ENCODE results near the gene ZNF438. TPM values are rescaled to one million over a fixed set of nuclear protein-coding genes. Genes with fewer than 3 reads are reported as not detected.

ZNF438 gene
- total RNA-seq, 4 donors from 2014 or later = 2.9 to 9.3 (median 5.9) TPM

DNA sequence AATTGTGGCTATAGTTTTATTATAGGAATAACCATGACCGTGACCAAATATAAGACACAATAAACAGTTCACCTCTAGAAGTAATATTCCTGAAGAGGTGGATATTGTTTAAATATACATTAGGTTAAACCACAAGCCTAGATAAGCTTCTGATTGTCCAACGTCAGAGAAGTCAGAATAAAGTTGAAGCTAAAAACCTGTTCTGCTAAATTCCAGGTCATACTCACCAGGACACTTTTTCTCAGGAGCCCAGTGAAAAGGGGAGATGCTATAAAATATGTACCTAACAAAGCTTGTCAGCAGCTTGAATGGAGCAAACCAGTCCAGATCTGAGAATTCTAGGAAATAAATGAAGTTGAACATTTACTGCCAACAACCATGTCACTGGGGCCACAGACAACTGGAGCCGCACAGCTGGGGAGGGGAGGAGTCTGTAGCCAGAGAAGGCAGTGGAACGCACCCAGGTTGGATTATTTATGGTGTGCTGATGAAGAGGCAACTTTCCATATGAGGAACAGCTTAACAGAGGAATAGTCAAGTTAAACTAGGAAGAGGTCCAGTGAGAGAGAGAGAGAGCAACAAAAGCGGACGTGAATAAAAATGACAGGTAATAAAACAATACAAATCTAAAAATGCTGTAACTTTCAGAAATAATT lies 191.1 kb downstream of the ZNF438 start:
- WGBS, 2 donors = 60 to 63% methylated on average over 6 of the region's 6 CpGs
- no peak for TF ChIP-seq POLR2A (IDR thresholded peaks at IDR 0.05)
- TF ChIP-seq, protein P1, sequence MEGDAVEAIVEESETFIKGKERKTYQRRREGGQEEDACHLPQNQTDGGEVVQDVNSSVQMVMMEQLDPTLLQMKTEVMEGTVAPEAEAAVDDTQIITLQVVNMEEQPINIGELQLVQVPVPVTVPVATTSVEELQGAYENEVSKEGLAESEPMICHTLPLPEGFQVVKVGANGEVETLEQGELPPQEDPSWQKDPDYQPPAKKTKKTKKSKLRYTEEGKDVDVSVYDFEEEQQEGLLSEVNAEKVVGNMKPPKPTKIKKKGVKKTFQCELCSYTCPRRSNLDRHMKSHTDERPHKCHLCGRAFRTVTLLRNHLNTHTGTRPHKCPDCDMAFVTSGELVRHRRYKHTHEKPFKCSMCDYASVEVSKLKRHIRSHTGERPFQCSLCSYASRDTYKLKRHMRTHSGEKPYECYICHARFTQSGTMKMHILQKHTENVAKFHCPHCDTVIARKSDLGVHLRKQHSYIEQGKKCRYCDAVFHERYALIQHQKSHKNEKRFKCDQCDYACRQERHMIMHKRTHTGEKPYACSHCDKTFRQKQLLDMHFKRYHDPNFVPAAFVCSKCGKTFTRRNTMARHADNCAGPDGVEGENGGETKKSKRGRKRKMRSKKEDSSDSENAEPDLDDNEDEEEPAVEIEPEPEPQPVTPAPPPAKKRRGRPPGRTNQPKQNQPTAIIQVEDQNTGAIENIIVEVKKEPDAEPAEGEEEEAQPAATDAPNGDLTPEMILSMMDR (IDR thresholded peaks at IDR 0.05) = no peak

DNA sequence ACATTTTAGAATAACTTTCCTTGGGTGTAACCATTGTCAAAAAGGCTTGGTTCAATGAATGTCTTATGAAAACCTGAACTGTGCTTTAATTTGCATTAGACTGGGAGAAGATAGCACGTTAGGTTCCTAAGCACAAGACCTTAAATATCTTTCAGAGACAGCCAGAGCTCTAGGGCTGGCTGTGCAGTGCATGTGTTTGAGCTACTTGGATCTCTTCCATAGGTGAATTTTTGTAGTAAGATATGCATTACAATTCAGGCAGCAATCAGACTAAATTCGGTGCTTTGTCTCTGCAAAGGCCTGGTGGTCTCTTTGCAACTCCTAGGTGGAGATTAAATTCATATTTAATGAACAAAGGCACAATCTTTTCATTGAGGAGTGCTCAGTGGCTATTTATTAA lies 192.0 kb downstream of the ZNF438 start:
- H3K27ac ChIP-seq = no peak overlapping the region
- H3K4me3 ChIP-seq = no peak overlapping the region
- no peaks in the 10 kb centered on the region for H3K4me1 ChIP-seq

More for the DNA sequence above, 191.1 kb downstream of the ZNF438 start:
- no peak overlapping the region for H3K27ac ChIP-seq
- peaks cover 0 to 9% (median 0%) of the 10 kb centered on the region in 3 donors for H3K36me3 ChIP-seq
- H3K9me3 ChIP-seq = no peaks in the 10 kb centered on the region
- H3K4me3 ChIP-seq = no peak overlapping the region
- intact Hi-C loops (cut with DNase I) = no loop called here
- H3K4me1 ChIP-seq = no peaks in the 10 kb centered on the region
- DNase-seq = no peak
- no peaks in the 10 kb centered on the region for H3K27me3 ChIP-seq

DNA sequence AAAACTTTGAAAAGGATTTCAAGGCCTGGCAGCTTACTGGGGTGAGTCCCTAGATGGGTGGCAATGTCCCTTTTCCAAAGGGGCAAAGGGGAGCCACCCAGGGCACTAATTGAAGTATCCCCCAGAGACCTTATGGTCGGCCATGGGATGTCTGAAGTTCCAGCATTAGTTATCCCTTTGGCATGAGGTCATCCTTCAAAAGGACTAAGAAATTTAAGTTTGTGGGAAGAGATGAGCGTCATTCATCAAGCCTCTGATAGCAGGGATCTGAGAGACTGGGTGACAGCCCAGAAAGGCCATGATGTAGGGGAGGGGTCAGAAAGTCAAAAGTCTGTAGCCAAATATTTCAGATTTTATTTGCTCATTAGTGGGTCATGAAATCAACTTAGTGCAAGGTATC lies 195.3 kb downstream of the ZNF438 start:
- H3K4me1 ChIP-seq = peaks cover 0 to 2% (median 0%) of the 10 kb centered on the region in 3 donors
- H3K27me3 ChIP-seq = no peaks in the 10 kb centered on the region
- no peak overlapping the region for H3K27ac ChIP-seq
- H3K4me3 ChIP-seq = no peak overlapping the region
- H3K9me3 ChIP-seq = no peaks in the 10 kb centered on the region
- DNase-seq = no peak
- TF ChIP-seq, protein P1 (IDR thresholded peaks at IDR 0.05) = no peak
- no peak for TF ChIP-seq POLR2A (IDR thresholded peaks at IDR 0.05)
- 83 to 86% methylated on average over 2 of the region's 2 CpGs for WGBS, 2 donors
- no peaks in the 10 kb centered on the region for H3K36me3 ChIP-seq
- intact Hi-C loops (cut with DNase I) = no loop called here

More for the DNA sequence above, 192.0 kb downstream of the ZNF438 start:
- intact Hi-C loops (cut with DNase I) = no loop called here
- WGBS, 2 donors = 84% methylated on average over 2 of the region's 2 CpGs
- Histone ChIP-seq H3K27me3 (no peaks in the 10 kb centered on the region), H3K36me3 (peaks cover 0 to under 1% (median 0%) of the 10 kb centered on the region in 3 donors), H3K9me3 (no peaks in the 10 kb centered on the region)
- DNase-seq = no peak
- TF ChIP-seq POLR2A (IDR thresholded peaks at IDR 0.05) = no peak
- TF ChIP-seq, protein P1 (IDR thresholded peaks at IDR 0.05) = no peak

DNA sequence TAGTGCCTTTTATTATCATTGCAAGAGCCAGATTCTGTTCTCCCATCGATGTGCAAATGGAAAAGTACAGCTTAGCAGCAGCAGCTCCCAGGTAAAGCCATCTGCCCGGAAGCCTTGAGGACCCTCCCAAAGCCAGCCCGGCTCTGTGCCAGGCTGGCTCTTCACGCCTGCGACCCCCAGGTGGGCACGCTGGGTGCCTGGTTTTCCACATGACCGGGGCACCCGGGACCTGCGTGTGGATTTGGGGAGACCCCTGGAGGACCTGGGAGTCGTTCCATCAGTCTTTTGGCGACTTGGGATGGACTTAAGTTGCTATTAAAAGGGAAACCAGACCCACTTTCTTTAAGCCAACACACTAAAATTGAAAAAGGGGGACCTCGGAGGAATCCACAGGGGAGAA lies 196.5 kb downstream of the ZNF438 start:
- Histone ChIP-seq H3K9me3 (no peaks in the 10 kb centered on the region), H3K4me3 (no peak overlapping the region), H3K27ac (no peak overlapping the region), H3K27me3 (no peaks in the 10 kb centered on the region), H3K36me3 (no peaks in the 10 kb centered on the region), H3K4me1 (peaks cover 0 to 8% (median 0%) of the 10 kb centered on the region in 3 donors)
- no peak for DNase-seq
- WGBS, 2 donors = 88 to 90% methylated on average over 10 to 11 of the region's 12 CpGs
- no peak for TF ChIP-seq POLR2A (IDR thresholded peaks at IDR 0.05)
- TF ChIP-seq, protein P1 (IDR thresholded peaks at IDR 0.05) = no peak
- intact Hi-C loops (cut with DNase I) = no loop called here

DNA sequence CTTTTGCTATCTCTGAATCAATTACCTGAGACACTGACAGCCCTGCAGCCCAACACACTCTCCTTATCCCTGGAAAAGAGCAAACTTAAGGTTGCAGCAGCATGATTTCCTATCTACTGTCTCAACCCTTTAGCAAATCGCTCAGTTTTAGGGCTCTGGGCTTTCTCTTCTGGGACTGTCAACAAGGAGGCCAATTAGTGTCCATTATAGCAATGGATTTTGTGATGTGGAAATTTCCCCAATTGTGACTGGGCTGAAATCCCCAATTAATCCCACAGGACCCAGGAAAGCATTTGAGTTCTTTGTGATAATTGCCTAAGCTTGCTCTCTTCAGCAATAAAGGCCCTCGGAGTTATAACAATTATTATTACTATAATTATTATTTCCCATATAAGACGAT lies 197.0 kb downstream of the ZNF438 start:
- Histone ChIP-seq H3K27me3 (no peaks in the 10 kb centered on the region), H3K4me3 (no peak overlapping the region), H3K9me3 (no peaks in the 10 kb centered on the region), H3K27ac (no peak overlapping the region), H3K4me1 (peaks cover 0 to 8% (median 0%) of the 10 kb centered on the region in 3 donors), H3K36me3 (no peaks in the 10 kb centered on the region)
- WGBS, 2 donors = 77 to 92% methylated on average over 3 of the region's 3 CpGs
- DNase-seq = no peak
- intact Hi-C loops (cut with DNase I) = no loop called here
- TF ChIP-seq, protein P1 (IDR thresholded peaks at IDR 0.05) = no peak
- TF ChIP-seq POLR2A (IDR thresholded peaks at IDR 0.05) = no peak
